ENCODE measurements around the gene FAM169A.

Gene FAM169A

GRCh38 chr5:74738406-74738805 is 127.8 kb downstream of the FAM169A start:
- no peak overlapping the region for H3K4me3 ChIP-seq (ENCODE audit: low read depth, low read length)
- DNase-seq (ENCODE audit: low read depth) = no peak

GRCh38 chr5:74736759-74737158 is 129.4 kb downstream of the FAM169A start:
- DNase-seq (ENCODE audit: low read depth) = no peak
- H3K4me3 ChIP-seq (ENCODE audit: low read depth, low read length) = no peak overlapping the region
